ENCODE measurements around the gene PLEKHM3.

- TF ChIP-seq, protein P1, sequence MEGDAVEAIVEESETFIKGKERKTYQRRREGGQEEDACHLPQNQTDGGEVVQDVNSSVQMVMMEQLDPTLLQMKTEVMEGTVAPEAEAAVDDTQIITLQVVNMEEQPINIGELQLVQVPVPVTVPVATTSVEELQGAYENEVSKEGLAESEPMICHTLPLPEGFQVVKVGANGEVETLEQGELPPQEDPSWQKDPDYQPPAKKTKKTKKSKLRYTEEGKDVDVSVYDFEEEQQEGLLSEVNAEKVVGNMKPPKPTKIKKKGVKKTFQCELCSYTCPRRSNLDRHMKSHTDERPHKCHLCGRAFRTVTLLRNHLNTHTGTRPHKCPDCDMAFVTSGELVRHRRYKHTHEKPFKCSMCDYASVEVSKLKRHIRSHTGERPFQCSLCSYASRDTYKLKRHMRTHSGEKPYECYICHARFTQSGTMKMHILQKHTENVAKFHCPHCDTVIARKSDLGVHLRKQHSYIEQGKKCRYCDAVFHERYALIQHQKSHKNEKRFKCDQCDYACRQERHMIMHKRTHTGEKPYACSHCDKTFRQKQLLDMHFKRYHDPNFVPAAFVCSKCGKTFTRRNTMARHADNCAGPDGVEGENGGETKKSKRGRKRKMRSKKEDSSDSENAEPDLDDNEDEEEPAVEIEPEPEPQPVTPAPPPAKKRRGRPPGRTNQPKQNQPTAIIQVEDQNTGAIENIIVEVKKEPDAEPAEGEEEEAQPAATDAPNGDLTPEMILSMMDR (optimal IDR thresholded peaks at IDR 0.05 in 1 of 3, IDR thresholded peaks at IDR 0.05 in 1 of 3, conservative IDR thresholded peaks at IDR 0.05 in 1 of 3; ENCODE audit: extremely low read depth in 1 of 3, insufficient read depth in 2 of 3, low read length in 3 of 3): no peak
- TF ChIP-seq EZH2 (IDR thresholded peaks at IDR 0.05; ENCODE audit: low read length): no peak
These were observed 104.6 kb downstream of the PLEKHM3 start for GRCh38 chr2:207920721-207921120.

Data from keratinocyte (primary cell).